AML-193 (cell line): ENCODE measurements around the gene ZNF608.

ENCODE experiments used
- DNase-seq, 2 experiments: peaks; one replicate each; lab custom pipeline; 2025; lab: John Stamatoyannopoulos, UW

The ZNF608 gene

DNA sequence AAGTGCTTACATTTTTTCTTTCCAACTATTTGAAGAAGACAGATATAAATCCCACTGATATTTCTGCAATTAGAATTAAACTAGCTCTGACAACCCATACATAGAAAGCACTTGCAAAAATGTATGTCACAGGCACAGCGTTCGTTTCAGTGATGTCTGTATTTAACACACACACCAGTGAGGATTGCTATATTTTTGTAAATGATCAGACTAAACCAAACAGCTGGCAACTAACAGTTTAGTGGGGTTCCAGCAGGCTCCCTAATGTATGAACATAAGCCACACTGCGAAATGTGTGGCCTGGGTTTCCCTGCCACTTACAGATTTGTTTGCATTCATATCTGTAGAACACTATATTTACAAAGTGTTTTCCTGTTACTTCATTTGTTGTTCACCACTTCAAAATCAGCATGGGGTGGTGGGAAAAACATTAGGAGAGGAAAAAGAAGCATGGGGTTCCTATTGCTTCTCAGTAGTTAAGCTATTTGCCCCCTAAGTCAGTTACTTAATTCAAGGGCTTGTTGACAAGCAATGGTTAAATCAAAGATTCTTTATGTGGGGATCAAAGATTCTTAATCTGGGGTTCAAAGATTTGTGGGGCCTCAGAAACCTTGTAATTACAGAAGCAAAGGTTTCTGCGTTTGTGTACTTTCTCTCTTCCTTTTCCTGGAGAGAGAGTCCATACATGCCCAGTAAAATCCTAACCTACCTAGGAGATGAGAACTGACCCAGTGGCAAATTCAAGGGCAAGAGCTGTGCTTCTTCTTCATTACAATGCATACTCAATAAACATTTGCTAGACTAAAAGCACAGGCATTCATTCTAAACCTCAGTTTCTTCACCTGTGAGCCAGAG, 27.1 kb downstream of the ZNF608 start:
- no peak for DNase-seq

GRCh38 chr5:124718380-124718789, 28.1 kb downstream of the ZNF608 start:
- DNase-seq = no peak

DNA sequence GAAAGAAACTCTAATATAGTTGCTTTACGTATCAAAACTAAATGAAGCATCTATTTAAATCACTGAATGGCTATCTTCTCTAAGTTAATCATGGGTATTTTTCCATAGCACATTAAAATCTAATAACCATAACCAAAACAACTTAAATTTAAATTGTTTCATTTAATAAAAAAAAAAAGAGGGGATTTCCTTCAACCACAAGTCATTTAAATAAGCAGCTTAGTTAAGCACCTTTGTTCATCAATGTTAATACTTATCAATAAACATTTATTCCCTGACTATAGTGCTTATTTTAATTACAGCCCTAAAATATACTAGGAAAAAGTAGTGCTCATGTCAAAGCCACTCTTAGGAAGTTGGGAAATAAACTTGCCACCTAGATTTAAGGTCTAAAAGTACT, 30.3 kb downstream of the ZNF608 start:
- no peak for DNase-seq

GRCh38 chr5:124714910-124715309, 31.5 kb downstream of the ZNF608 start:
- DNase-seq = no peak

- no peak for DNase-seq
These were observed 32.8 kb downstream of the ZNF608 start for GRCh38 chr5:124713595-124713994.

DNA sequence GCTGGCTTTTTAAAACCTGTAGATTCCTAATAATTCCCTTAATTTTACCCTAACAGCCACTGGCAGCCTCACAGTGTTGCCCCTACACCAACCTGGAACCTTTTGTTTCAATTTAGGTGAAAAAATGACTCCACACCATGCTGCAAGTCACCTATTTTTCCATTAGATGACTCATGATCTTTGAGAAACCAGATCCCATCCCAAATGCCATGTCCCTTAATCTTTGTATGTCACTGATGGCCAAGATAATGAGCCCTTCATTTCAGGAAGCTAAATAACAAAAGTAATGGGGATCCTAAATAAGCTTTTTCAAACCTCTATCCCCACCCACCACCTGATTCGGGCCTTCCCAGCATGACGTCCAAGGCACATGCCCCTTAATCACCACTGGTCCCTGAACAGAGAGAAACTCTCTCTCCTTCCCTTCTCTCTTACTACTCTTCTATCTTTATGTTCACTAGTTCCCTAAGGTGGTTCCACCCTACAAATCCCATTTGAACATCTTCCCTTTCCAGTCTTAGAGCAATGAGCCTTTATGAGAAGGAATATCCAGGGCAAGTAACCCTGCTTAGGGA, 33.6 kb downstream of the ZNF608 start:
- DNase-seq = no peak

GRCh38 chr5:124708086-124708485, 38.4 kb downstream of the ZNF608 start:
- no peak for DNase-seq

DNA sequence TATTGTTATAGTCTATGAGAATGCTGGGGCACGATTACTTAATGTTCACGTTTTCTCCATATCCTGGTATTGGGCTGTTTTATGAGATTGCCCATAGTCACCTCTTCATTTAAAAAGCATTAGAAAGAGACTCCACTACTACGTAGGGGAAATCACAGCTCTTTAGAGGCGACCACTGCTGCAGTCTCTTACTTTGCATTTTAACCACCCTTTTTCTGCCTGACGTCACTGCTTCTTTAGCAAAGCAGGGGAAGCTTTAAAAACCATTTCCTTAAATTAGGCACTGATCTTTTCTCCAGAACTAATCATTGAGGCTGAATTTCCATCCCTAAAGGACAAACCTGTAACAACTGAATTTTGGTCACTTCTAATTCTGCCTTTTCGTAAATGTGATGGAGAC, 38.9 kb downstream of the ZNF608 start:
- DNase-seq = no peak

- DNase-seq = no peak
These were observed 39.6 kb downstream of the ZNF608 start for GRCh38 chr5:124706729-124707361.

- DNase-seq = no peak
These were observed 40.4 kb downstream of the ZNF608 start for GRCh38 chr5:124706051-124706450.

DNA sequence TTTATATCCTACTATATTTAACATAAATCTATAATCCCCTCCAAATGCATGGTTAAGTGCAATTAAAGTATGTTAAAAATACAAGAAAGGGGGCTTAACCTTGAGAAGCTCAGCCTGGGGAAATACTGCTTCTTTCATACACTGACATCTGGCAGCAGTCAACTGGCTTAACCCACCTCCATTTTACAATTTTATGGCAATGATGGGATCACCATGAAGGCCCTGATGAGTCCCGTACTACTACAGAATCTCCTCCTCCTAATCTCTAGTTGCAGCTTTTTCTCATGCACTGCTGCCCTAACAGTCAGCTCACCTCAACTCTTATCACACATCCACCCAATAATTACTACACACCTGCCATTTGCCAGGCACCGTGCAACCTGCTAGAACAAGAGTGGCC, 40.9 kb downstream of the ZNF608 start:
- DNase-seq = no peak

DNA sequence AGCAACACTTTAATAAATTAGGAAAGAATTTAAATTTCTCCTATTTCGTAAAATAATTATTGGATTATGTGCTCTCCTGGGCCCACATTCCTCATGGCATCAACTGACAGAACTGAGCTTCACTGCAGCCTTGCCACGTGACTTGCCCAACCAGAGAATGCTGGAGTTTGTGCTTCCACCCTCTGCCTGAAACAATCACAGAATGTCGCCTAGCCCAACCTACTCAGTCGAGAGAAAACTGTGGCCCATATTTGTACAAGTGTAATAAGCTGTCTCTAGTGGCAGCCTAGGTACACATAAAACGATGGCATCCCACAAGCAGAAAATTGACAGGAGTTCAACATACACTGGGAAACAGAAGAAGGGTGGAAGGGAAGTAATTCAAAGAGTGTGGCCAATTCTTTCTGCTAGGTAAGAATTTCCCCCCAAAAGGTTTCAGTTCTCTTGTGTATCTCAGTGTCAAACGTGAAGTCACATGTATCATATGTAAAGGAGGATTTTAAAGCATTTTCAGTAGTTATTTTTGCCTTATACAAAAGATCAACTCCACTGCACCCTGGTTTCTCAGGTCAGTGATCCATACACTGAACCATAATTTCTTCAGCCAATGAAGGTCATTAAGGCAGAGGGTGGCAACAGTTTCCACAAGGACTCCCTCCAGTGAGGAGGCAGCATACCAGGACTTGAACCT, 41.7 kb downstream of the ZNF608 start:
- no peak for DNase-seq

GRCh38 chr5:124703995-124704394, 42.4 kb downstream of the ZNF608 start:
- no peak for DNase-seq

DNA sequence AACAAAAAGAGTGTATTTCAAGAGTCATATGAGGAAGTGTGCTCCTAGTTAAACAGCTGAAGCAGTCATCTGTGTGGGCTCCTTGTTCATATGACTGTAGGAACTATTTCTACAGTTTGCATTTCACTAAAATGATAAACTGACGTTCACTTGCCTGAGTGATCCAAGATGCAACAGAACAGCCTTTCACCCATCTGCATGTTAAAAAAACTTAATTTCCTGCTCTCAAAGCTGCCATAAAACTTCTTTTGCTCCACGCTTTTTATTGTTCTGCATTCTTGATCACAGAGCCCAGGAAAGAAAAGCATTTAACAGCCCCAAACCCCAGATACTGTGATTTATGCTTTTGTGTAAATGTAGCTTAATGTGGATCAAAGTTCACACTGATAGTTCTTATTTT, 43.9 kb downstream of the ZNF608 start:
- DNase-seq = no peak

GRCh38 chr5:124701873-124702425, 44.5 kb downstream of the ZNF608 start:
- no peak for DNase-seq

DNA sequence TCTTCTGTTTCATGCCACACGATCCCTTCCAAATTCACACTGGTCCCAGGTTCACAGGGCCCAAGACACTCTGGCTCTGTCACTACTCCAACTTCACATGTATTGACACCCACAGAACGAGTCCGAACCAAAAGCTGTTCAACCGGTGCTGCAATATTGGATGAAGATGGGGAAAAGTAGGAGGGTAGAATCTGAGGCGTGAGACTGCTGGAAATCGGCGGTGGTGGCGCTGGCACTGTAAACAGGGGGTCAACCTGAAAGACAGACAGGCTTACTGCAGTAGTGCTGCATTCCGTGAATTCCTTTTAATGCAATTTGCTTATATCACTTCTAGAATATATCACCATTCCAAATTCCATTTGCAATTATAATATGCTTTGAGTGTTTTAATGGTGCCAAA, 45.4 kb downstream of the ZNF608 start:
- no peak for DNase-seq

DNA sequence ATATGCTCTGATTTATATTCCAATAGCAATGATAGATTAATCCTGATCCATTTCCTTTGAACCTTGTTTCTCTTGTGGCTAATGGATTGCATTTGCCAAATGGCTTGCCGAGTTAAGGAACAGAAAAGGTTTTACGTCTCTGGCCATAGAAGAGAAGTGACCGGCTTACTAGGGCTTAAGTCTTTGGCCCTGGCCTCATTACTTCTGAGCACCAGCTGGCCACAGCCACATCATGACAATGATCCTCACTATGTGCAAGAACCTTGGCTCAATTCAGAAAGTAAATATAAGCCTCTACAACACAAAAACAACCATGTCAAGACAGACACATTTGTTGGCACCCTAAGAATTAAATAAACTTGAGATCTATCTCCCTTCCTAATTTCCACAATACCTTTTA, 46.1 kb downstream of the ZNF608 start:
- DNase-seq = no peak

DNA sequence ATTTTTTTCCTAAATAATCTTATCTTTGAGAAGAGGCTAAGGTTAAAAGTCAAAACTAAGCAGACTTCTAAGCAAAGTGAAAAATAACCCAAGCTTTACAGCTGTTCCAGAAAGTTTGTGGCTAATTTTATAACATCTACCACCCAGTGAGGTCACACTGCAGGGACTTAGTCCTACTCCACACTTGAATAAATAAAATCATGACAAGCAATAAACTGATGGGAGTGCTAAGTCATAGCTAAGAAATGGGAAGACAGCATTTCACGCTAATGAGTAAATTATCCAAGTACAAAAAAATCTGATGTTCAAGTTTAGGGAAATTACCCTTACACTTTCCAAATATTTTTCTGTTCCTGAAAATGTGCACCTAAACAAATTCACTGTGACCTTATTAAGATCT, 47.7 kb downstream of the ZNF608 start:
- DNase-seq = no peak

DNA sequence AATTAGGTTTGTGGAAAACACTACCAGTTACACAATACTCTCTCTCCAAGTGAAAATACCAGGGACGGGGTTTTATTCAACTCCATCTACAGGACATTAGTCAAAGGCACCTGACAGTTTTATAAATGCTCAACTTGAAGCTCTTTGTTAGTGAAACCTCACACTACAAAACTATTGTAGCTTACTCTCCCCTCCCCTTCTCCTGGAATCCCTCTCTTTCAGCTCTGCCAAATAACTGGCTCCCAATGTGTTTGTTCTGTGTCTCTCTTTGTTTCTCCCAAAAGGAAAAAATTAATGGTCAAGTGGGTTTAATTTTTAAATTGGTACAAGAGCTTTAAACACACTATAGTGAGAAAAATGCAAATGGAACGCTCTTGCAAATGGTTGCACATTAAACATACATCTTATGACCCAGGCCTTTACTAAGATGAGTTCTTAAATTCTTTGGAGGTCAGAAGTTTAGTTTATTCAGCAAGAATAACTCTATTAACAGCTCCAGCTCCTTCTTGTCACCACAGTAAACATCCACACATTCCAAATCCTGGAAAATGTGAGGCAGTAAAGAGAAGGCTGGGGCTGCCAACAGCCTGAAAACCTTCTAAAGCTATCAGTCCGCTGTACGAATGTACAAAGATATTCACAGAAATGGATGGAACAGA, 48.4 kb downstream of the ZNF608 start:
- DNase-seq = no peak

- DNase-seq = no peak
These were observed 48.9 kb downstream of the ZNF608 start for GRCh38 chr5:124697501-124697900.

DNA sequence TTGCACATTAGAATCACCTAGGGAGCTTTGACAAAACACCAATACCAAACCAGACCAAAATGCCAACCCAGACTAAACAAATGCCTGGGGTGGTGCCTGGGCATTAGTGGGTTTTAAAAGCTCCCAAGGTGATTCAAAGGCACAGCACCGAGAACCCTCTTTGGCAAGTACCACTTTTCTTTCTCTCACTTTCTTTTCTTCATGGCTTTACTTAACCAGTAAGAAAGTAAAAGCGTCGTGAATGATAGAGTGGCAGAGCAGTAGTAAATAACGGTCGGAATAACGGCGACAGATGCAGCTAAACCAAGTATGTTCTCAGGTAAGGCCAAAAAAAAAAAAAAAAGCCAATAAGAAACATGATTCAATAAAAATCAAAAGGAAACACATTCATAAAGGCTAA, 49.5 kb downstream of the ZNF608 start:
- DNase-seq = no peak
